Skeletal muscle tissue (tissue), 4 donors: ENCODE data around the gene CLMP. TPM values are rescaled to one million over a fixed set of nuclear protein-coding genes. Genes with fewer than 3 reads are reported as not detected.
A peak's percentile ranks its signal among the peaks of the same experiment; 100 is the strongest.

ENCODE experiments used
- H3K27ac ChIP-seq: one replicate; pipeline ENCODE4 v1.7.0; 2013; ENCODE audit warnings: mild to moderate bottlenecking, low read depth, low read length, inconsistent platforms
- H3K27me3 ChIP-seq, 3 donors: one replicate each; pipeline ENCODE4 v1.7.0; 2013; ENCODE audit warnings: low read length in 3 of 3; ENCODE audit not compliant: control insufficient read depth in 3 of 3, insufficient read depth in 3 of 3
- H3K36me3 ChIP-seq, 3 donors: one replicate each; pipeline ENCODE4 v1.7.0; 2013; ENCODE audit warnings: low read length in 3 of 3; ENCODE audit not compliant: control insufficient read depth in 3 of 3, insufficient read depth in 3 of 3
- H3K4me1 ChIP-seq, 3 donors: one replicate each; pipeline ENCODE4 v1.7.0; 2013; ENCODE audit warnings: low read length in 3 of 3, mild to moderate bottlenecking in 3 of 3; ENCODE audit not compliant: control insufficient read depth in 3 of 3, insufficient read depth in 3 of 3
- H3K4me3 ChIP-seq, 3 donors: one replicate each; pipeline ENCODE4 v1.7.0; 2013; ENCODE audit warnings: low read length in 3 of 3
- H3K9ac ChIP-seq, 3 donors: one replicate each; pipeline ENCODE4 v1.7.0; 2013; ENCODE audit warnings: low read length in 3 of 3, mild to moderate bottlenecking in 3 of 3, moderate library complexity in 2 of 3, low read depth in 1 of 3
- H3K9me3 ChIP-seq, 3 donors: one replicate each; pipeline ENCODE4 v1.7.0; 2013; ENCODE audit warnings: low read length in 3 of 3; ENCODE audit not compliant: control insufficient read depth in 3 of 3
- total RNA-seq: library from RNA; depleted of rRNA; stranded (reverse); fragments of >200 nt; gene quantifications from one replicate; pipeline ENCODE4 v1.2.3, GENCODE V29; 2014
- donor health status: Osteomylitis.

The CLMP gene
- total RNA-seq, 1 donor from 2014 or later = 8.9 TPM

DNA sequence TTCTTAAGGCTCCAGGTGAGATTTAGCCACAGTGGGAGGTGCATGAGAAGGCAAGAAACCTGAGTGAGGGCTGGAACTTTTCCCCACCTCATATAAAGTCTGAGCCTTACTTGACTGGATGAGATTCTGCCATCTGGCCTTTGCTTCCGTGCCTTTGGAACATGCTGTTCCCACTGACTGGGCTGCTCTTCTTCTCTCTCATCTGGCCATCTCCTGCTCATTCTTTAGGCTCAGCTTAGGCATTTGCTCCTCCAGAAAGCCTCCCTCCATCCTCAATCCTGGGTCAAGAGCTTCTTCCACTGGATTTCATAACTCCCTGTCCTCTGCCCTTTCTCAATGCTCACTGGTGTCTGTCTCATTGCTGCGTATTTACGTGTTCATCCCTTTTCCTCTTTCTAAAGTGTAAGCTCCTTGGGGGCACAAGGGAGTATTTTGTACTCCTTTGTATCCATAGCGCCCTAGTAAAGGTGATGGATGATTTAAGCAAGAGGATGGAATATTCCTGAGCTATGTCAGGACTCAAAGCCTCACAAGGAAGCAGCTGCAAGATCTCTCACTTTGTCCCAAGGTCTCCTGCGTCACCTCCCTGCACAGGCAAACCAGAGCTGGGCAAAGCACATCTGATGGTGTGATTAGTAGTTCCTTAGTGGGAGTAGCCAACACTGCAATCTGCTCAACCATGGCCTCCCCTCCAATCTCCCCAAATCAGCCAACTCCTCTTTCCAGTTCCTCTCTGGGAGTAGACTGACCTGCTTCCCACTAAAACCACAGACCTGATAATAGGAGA, 148.4 kb downstream of the CLMP start:
- no peak overlapping the region for H3K4me3 ChIP-seq
- no peaks in the 10 kb centered on the region for H3K27me3 ChIP-seq
- no peaks in the 10 kb centered on the region for H3K36me3 ChIP-seq
- H3K4me1 ChIP-seq = no peaks in the 10 kb centered on the region
- H3K9ac ChIP-seq = no peak overlapping the region
- H3K9me3 ChIP-seq = no peaks in the 10 kb centered on the region
- H3K27ac ChIP-seq = no peak overlapping the region

DNA sequence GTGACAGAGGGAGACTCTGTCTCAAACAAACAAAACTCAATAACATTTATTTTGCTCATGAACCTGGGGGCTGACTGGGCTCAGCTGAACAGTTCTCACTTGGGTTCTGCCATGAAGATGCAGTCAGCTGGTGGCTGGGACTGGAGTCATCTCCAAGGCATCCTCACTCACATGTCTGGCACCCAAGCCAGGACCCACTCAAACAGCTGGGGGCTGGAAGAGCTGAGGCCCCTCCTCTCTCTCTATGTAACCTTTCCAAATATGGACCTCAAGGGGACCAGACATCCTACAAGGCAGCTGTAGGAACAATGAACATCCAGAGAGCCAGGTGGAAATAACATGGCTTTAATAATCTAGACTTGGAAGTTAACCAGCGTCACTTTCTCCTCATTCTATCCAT, 149.9 kb downstream of the CLMP start:
- no peak overlapping the region for H3K4me3 ChIP-seq
- H3K9ac ChIP-seq = no peak overlapping the region
- no peaks in the 10 kb centered on the region for H3K36me3 ChIP-seq
- H3K27ac ChIP-seq = no peak overlapping the region
- H3K27me3 ChIP-seq = no peaks in the 10 kb centered on the region
- H3K9me3 ChIP-seq = no peaks in the 10 kb centered on the region
- no peaks in the 10 kb centered on the region for H3K4me1 ChIP-seq

DNA sequence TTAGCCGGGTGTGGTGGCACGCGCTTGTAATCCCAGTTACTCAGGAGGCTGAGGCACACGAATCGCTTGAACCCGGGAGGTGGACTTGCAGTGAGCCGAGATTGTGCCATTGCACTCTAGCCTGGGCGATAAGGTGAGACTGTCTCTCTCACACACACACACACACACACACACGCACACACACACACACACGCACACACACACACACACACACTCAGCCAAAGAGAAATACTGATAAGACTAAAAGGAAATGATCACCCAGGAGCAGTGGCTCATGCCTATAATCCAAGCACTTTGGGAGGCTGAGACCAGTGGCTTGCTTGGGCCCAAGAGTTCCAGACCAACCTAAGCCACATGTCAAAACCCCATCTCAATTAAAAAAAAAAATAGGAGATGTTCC, 153.9 kb downstream of the CLMP start:
- Histone ChIP-seq H3K4me1 (no peaks in the 10 kb centered on the region), H3K36me3 (no peaks in the 10 kb centered on the region), H3K9me3 (no peaks in the 10 kb centered on the region), H3K27ac (no peak overlapping the region), H3K27me3 (no peaks in the 10 kb centered on the region), H3K9ac (no peak overlapping the region), H3K4me3 (no peak overlapping the region)

DNA sequence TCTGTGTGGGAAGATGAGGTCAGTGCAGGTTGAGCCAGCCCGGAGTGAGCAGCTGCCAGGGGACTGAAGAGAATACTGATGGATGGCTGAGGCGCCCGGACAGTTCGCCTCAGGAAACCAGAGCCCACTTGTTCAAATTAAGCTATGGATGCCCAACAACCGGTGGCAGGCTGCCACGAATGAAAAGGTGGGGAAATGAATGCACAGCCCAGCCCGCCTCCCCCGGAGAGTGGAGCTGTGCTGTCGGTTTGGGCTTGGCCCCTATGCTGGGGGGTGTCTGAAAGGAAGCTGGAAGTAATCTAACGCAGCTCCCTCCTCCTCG, 155.0 kb downstream of the CLMP start:
- Histone ChIP-seq H3K27me3 (no peaks in the 10 kb centered on the region), H3K9ac (peak overlapping the region in 1 of 3 donors; percentile 30), H3K9me3 (no peaks in the 10 kb centered on the region), H3K36me3 (no peaks in the 10 kb centered on the region), H3K4me3 (no peak overlapping the region), H3K27ac (no peak overlapping the region), H3K4me1 (no peaks in the 10 kb centered on the region)

DNA sequence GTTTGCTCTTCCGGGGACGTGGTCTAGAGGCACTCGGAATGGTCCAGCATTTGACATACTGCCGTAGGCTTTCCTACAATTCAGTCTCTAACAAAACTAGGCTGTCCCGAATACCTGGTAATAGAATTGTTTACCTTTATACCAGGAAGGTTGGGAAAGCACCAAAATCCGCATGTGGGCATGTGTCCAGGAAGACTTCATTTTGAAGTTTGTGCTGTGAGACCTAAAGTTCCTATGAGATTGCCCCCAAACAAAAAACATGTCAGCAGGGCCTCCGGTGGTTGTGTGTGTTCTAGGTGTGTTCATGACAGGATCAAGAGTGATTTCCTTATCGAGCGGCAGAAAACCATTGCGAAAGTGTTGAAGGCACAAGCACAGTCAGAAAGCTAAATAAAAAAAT, 159.2 kb downstream of the CLMP start:
- H3K4me3 ChIP-seq = no peak overlapping the region
- no peaks in the 10 kb centered on the region for H3K27me3 ChIP-seq
- H3K27ac ChIP-seq = no peak overlapping the region
- no peaks in the 10 kb centered on the region for H3K36me3 ChIP-seq
- no peaks in the 10 kb centered on the region for H3K4me1 ChIP-seq
- no peak overlapping the region for H3K9ac ChIP-seq
- no peaks in the 10 kb centered on the region for H3K9me3 ChIP-seq

DNA sequence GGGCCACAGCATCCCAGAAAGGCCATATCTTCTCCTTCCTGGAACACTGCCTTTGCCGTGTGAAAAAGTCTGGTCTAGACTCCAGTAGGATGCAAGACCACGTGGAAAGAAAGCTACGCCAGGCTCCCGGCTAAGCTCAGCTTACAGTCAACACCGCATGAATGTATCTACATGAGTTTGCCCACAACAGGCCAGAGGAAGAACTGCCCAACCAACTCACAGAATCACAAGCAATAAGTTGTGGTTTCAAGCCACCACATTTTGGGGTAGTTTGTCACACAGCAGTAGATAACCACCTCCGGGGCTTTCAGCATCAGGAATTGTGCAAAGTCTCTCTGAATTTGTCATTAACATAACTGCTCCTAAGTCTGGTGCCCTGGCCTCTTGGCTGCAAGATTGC, 160.5 kb downstream of the CLMP start:
- no peaks in the 10 kb centered on the region for H3K4me1 ChIP-seq
- no peak overlapping the region for H3K27ac ChIP-seq

DNA sequence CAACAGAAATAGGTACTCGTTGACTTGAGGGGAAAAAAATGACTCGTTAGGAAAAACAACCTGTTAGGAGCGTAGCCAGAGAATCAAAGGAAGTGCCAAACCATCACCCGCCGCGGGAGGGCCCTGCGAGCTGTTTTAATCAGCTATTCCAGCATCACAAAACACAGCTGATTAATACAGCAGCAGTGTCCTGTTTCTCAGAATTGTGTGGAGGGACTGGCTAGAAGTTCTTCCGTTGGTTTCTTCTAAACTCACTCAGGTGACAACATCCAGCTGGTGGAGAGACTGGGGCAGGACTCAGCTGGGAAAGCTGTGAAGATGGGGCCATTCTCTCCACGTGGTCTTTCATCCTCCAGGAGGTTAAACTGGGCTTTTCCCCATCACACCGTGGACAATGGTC, 161.2 kb downstream of the CLMP start:
- no peak overlapping the region for H3K27ac ChIP-seq
- H3K27me3 ChIP-seq = no peaks in the 10 kb centered on the region
- H3K4me1 ChIP-seq = no peaks in the 10 kb centered on the region
- no peaks in the 10 kb centered on the region for H3K9me3 ChIP-seq
- H3K4me3 ChIP-seq = no peak overlapping the region
- H3K9ac ChIP-seq = no peak overlapping the region
- H3K36me3 ChIP-seq = no peaks in the 10 kb centered on the region

More for the DNA sequence above, 160.5 kb downstream of the CLMP start:
- no peaks in the 10 kb centered on the region for H3K36me3 ChIP-seq
- no peak overlapping the region for H3K9ac ChIP-seq
- no peaks in the 10 kb centered on the region for H3K9me3 ChIP-seq
- no peak overlapping the region for H3K4me3 ChIP-seq
- H3K27me3 ChIP-seq = no peaks in the 10 kb centered on the region

DNA sequence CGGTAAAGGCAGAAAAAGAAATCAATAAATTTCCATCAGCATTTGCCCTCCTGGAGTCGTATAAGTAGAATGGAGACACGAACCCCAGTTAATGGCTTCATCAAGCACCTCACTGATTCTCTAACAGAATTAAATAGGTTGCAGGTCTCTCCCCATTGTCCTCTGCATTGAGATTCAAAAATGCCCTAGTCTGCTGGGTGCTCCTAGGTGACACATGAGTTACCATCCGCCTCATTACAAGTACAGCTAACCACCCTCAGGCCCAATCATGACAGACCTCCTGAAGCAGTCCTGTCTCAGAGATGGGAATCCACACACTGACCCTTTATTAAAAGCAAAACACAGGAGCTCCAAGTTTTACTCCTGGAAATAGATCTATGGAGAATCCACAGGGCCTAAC, 164.5 kb downstream of the CLMP start:
- H3K27ac ChIP-seq = no peak overlapping the region
- H3K4me3 ChIP-seq = no peak overlapping the region
- no peaks in the 10 kb centered on the region for H3K36me3 ChIP-seq
- no peak overlapping the region for H3K9ac ChIP-seq
- no peaks in the 10 kb centered on the region for H3K27me3 ChIP-seq
- H3K4me1 ChIP-seq = no peaks in the 10 kb centered on the region
- H3K9me3 ChIP-seq = no peaks in the 10 kb centered on the region

DNA sequence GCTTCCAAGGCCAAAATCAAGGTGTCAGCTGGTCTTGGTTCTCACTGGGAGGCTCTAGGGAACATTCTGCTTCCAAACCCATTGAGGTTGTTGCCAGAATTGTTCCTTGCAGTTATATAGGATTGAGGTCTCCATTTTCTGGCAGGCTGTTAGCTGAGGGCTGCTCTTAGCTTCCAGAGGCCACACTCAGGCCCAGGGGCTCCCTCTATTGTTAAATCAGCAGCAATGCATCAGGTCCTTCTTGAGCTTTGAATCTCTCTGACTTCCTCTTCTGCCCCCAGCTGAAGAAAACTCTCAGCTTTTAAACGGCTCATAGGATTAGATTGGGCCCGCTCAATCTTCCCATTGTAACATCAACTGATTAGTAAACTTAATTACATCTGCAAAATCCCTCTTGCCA, 174.1 kb downstream of the CLMP start:
- no peaks in the 10 kb centered on the region for H3K9me3 ChIP-seq
- H3K36me3 ChIP-seq = no peaks in the 10 kb centered on the region
- H3K4me1 ChIP-seq = no peaks in the 10 kb centered on the region
- no peak overlapping the region for H3K27ac ChIP-seq
- peaks cover 8% of the 10 kb centered on the region in 3 donors for H3K27me3 ChIP-seq
- no peak overlapping the region for H3K4me3 ChIP-seq
- no peak overlapping the region for H3K9ac ChIP-seq
